HG03521 (cell line): ENCODE data around the gene KASH5.
"Not testable (repeated sequence)": the region's sequence is repeated elsewhere in the genome, so short reads cannot be mapped to it uniquely, and the experiment has no call there.

ENCODE experiments used
- ATAC-seq: cut with Tn5 transposase; IDR thresholded peaks from one replicate; pipeline ENCODE4 v1.9.1; 2021; ENCODE audit warnings: mild to moderate bottlenecking, moderate library complexity; ENCODE audit not compliant: unreplicated experiment

Gene KASH5

GRCh38 chr19:49453013-49453756 lies 65.1 kb downstream of the KASH5 start, which contains the start of gene ALDH16A1:
Gene ALDH16A1, plus strand, starts transcription at chr19:49453225. Its CDS starts 107 bp downstream, at chr19:49453332.
- peak; percentile 81 for ATAC-seq

GRCh38 chr19:49453757-49454240 lies 65.8 kb downstream of the KASH5 start:
- no peak for ATAC-seq

- no peak for ATAC-seq
These were observed 67.7 kb downstream of the KASH5 start for GRCh38 chr19:49455773-49456172.

DNA sequence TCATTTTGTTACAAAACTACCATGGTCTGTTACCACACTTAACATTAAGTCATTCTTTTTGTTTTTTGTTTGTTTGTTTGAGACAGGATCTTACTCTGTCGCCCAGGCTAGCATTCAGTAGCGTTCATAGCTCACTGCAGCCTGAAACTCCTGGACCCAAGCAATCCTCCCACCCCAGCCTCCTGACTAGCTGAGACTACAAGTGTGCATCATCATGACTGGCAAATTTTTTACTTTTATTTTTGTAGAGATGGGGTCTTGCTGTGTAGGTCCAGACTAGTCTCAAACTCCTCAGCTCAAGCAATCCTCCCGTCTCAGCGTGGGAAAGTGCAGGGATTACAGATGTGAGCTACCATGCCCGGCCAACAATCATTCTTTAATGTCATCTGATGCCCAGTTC lies 68.3 kb downstream of the KASH5 start:
- ATAC-seq, result no peak

DNA sequence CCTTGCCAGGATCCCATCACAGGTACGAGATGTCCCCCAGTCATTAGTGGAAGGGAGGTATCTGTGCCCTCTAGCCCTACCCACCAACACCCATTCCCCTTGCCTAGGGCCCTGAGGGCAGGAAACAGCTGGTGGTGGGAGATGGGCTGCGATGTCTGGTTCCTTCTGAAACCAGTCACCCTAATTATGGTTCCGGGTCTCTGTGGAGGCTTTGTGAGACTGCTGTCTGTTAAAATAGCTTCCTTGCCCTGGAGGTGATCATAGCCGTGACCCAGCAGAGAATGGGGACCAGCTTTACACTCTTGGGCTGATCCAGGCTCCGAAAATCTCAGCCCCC lies 70.5 kb downstream of the KASH5 start:
- ATAC-seq, result no peak

DNA sequence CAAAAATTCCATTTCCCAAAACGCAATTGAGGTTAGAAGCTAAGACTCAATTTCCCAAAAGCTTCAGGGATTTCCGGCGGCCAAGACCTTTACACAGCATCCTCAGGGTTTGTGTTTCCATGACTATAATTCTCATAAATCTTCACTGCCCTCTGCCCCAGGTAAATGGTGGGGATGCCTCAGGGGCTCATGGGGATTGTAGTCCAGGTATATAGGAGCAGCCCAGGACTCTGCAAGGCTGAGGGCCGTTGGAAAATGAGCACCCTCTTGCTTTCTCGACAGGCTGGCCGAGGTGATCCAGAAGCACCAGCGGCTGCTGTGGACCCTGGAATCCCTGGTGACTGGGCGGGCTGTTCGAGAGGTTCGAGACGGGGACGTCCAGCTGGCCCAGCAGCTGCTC lies 71.3 kb downstream of the KASH5 start:
- ATAC-seq, result no peak

DNA sequence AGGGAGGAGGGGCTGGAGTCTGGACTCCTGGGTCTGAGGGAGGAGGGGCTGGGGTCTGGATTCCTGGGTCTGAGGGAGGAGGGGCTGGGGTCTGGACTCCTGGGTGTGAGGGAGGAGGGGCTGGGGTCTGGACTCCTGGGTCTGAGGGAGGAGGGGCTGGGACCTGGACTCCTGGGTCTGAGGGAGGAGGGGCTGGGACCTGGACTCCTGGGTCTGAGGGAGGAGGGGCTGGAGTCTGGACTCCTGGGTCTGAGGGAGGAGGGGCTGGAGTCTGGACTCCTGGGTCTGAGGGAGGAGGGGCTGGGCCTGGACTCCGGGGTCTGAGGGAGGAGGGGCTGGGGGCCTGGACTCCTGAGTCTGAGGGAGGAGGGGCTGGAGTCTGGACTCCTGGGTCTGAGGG lies 73.1 kb downstream of the KASH5 start:
- not testable (repeated sequence) for ATAC-seq

- ATAC-seq, result no peak
These were observed 73.6 kb downstream of the KASH5 start for GRCh38 chr19:49461656-49462055.

- no peak for ATAC-seq
These were observed 74.4 kb downstream of the KASH5 start for GRCh38 chr19:49462492-49462891.

GRCh38 chr19:49463960-49464740 lies 76.1 kb downstream of the KASH5 start:
- no peak for ATAC-seq

- no peak for ATAC-seq
These were observed 77.3 kb downstream of the KASH5 start for GRCh38 chr19:49465371-49465770.
